HS-5 (cell line): ENCODE measurements around the gene ADAP1.

Source experiments
- DNase-seq: peaks from one replicate; pipeline ENCODE4 v3.0.0-alpha.2; 2012; ENCODE audit warnings: low read depth

ADAP1 gene

GRCh38 chr7:894927-895450 is 59.5 kb downstream of the ADAP1 start:
- no peak for DNase-seq

DNA sequence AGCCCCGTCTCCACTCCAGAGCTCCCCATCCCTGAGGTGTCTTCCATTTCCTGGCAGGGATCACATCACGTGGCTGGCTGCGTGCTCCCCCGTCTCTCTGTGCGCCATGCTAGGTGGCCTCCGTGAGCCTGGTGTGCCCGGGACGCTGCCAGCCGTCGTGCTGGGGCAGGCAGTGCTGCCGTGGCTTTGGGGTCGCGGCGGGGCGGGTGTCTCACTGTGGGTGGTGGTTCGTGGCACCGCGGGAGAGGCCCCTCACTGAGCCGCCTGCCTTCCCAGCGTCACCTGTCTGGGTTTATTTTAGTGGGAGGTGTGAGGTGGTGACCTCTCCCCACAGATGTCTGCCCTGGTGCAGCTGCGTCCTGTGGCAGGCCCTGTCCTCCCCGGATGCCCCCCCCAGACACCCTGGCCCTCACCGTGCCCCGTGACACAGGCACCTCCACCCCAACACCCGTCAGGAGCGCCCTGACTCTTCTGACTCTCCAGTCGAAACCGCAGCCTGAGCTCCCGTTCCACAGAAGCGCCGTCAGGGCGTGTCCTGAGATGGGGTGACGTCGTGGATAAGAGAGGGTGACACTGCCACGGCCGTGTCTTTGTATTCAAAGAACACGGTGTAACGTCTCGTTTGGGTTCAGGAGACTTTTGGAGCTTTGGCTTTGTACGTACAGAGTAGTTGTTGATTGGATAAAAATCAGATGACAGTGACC is 60.2 kb downstream of the ADAP1 start:
- no peak for DNase-seq

GRCh38 chr7:893686-894085 is 60.8 kb downstream of the ADAP1 start:
- no peak for DNase-seq

DNA sequence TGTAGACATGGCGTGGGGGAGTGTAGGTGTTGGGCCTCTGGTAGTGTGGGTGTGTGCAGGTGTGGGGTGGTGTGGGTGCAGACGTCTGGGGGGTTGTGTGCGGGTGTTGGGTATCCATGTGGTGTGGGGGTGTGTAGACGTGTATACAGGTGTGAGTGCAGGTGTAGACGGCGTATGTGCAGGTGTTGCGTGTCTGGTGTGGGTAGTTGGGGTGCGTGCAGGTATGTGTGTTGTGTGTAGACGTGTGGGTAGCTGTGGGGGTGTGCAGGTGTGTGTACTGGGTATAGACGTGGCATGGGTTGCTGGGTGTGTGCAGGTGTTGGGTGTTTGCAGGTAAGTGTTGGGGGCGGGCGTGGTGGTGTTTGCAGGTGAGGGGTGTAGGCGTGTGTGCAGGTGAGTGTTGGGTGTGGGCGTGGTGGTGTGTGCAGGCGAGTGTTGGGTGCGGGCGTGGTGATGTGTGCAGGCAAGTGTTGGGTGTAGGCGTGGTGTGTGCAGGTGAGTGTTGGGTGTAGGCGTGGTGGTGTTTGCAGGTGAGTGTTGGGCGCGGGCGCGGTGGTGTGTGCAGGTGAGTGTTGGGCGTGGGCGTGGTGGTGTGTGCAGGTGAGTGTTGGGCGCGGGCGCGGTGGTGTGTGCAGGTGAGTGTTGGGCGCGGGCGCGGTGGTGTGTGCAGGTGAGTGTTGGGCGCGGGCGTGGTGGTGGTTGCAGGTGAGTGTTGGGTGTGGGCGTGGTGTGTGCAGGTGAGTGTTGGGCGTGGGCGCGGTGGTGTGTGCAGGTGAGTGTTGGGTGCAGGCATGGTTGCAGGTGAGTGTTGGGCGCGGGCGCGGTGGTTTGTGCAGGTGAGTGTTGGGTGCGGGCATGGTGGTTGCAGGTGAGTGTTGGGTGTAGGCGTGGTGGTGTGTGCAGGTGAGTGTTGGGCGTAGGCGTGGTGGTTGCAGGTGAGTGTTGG is 61.6 kb downstream of the ADAP1 start:
- no peak for DNase-seq

GRCh38 chr7:891805-892204 is 62.7 kb downstream of the ADAP1 start:
- no peak for DNase-seq

GRCh38 chr7:891291-891690 is 63.2 kb downstream of the ADAP1 start:
- DNase-seq, result no peak

GRCh38 chr7:890868-891267 is 63.6 kb downstream of the ADAP1 start:
- DNase-seq, result no peak

DNA sequence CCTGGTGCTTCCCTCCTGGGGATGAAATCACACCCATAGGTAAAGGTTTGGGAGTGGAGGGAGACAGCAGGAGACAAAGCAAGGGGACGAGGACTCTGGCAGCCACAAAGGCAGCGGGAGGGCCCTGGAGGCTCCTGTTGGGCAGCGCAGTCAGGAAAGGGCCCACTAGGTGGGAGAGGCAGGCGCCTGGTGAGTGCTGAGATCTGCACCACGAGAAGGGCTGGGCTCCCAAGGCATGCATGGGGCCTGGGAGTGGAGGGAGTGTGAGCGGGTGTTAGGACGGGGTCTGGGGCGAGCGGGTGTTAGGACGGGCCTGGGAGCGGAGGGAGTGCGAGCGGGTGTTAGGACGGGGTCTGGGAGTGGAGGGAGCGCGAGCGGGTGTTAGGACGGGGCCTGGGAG is 65.1 kb downstream of the ADAP1 start:
- DNase-seq, result no peak

DNA sequence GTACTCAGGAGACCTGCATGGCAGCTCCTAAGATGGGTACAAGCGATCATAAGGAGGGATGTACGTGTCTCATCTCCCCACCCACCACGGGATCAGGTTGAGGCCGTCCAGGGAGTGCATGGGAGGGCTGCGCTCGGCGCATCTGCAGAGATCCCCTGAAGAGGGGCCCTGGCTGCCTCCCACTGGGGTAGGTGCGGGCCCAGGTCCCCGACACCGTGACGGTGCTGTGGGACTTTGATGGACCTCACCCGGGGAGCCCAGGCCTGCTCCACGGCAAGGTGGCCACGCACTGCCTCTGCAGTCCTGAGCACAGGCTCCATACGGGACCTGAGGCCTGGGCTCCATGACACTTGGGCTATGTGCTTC is 65.5 kb downstream of the ADAP1 start:
- DNase-seq, result no peak

DNA sequence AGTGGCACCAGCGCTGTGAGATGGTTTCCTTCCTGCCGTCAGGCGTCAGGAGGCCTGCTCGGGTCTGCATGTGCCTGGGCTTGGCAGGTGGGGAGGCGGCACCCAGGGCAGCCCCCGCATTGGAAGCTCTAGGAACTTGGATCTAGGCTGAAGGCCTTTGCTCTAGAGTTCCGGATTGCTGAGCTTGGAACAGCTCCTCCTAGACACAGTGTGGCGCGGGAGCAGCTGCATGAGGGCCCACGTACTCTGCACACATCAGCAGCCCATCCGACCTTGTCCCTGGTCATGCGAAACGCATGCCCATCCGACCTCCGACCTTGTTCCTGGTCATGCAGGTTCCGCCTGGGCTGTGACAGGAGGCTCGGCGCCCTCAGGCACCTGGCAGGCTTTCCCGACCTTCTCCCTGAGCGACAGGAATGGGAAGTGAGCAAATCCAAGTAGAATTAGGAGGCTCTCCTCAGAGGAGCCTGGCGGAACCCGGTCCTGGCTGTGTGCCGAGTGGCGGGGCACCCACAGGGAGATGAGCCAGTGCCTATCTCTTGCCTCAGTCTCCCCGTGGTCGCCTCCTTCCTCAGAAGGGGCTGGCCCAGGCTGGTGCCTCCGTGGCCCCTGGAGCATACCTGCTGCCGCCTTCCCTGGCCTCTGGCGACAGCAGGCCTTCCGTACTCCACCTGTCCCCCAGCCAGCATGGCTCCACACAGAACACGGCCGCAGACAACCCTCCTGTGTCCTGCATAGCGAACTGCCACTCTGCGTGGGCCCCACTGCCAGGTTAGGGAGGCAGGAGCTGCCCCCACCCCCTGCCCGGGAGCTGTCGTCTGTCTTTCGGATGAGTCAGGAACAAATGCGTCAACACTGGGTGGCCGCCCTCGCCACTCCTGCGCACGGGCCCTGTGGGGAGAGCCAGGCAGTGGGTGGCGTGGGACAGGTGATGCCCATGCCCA is 66.1 kb downstream of the ADAP1 start:
- DNase-seq, result no peak

DNA sequence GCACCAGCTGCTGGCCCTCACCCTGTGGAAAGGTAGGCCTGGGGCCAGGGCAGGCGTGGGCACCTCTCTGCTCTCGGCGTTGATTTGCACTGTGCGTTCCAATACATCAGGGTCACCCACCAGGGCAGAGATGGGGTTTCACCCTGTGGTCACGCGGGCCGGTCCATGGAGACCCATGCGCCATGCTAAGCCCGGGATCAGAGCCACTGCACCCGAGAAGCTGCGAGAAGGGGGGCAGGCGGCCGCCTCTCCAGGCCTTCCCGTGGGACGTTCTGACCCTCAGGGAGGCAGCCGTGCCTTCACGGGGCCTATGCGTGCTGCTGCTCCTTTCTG is 67.0 kb downstream of the ADAP1 start:
- no peak for DNase-seq

DNA sequence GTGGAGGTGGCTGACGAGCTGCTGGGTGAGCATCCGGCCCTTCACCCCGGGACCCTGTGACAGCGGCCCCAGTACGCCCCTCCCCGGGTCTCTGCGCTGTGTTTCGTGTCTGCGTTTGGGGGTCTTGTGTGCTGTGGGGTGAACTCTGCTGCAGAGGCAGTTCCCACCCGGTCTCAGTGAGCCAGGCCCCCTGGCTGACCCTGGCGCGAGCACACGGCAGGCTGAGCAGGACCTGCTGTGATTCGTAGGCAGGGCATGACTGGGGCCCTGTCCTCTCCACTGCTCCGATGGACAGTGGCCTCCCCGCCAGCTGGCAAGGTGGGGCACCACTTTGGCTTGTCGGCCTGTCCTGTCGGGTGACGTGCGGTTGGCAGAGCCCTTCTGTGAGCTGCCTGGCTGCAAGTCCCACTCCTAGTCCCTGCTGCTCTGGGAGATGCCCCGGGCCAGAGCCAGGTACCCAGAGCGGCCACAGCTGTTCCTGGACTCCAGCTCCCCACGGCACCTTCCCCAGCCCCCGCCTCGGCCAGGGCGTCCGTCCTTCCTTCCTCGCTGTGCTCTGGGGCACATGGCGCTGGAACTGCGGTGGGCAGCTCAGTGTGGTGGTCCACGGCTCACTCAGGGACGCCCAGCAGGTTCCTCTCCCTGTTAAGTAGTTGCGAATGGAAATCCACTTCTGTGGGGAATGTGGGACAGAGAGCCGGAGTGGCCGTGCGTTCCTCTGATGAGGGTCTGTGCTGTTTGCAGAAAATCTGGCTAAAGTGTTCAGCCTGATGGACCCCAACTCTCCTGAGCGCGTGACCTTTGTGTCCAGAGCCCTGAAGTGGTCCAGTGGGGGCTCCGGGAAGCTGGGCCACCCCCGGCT is 67.6 kb downstream of the ADAP1 start:
- DNase-seq, result no peak

DNA sequence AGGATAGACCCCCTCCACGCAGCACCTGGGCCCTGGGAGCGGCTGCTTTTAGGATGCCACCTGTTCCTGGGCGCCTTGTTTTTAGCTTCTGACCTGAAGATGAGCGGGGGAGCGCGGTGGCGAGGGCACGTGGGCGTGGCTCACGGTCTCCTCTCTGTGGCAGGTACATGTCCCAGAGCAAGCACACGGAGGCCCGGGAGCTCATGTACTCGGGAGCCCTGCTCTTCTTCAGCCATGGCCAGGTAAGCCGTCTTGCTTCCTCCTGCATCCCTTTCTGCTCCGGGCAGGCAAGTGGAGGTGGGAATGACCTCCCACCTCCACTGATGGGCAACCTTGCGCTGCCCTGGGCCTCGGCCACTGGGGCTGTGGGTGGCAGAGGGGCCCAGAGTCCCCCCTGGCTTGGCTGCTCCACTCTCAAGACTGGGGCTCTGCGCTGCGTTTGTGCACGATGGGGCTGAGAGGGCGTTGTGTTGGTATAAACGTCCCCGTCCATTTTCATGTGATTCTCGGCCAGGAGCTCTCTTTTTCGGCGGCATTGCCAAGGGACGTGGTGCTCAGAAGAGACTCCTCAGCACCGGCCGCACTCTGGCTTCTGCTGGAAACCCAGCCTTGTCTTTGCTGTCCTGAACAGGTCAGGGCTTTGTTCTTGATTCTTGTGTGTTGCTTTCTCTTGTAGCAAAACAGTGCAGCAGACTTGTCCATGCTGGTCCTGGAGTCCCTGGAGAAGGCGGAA is 68.4 kb downstream of the ADAP1 start:
- no peak for DNase-seq

GRCh38 chr7:885261-885892 is 69.1 kb downstream of the ADAP1 start:
- no peak for DNase-seq

- no peak for DNase-seq
These were observed 70.1 kb downstream of the ADAP1 start for GRCh38 chr7:884191-885003.

DNA sequence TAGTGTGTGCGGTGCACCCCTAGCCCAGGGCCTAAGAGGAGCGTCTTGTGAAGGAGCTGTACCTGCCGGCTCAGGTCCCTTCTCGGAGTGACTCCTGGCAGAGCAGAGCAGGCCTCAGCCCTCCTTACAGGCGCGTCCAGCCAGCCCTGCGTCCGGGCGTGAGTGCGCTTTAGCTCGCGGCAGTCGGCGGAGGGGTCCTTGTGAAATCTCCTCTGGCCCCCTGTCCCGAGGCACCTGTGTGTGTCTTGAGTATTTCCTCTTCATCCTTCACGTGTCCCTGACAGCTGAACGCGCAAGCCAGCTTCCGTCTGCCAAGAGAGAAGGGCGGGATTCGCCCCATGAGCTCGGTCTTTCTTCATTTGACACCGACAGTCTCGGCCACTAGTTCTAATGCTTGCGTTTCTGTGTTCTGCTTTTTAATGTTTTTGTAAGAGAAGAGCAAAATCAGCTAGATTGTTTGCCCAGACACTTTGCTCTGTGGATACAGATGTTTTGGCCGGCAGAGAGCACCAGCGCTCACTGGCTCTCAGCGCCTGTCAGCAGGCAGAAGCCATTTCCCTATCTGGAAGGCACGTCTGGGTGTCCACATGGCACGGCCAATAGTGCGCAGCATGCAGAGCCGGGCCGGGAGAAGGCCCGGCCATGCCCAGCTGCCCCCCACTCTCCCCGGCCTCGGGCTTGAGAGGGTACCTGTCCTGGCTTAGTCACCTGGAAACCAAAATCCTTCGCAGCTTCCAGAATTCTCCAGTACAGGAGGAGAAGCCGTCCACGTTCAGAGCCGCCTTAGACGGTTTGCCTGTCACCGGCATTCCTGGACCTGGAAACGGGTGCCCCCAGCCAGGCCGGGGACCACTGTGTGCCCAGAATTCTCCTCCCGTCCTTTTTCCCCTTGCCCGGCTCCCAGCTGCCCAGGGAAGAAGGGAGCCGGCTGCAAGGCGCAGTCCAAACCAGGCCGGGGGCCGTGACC is 71.1 kb downstream of the ADAP1 start:
- no peak for DNase-seq

GRCh38 chr7:882336-883035 is 72.0 kb downstream of the ADAP1 start:
- no peak for DNase-seq
